CD4-positive, alpha-beta T cell treated with Interleukin-17A for 1 hour (primary cell): ENCODE data around the gene FRK.
"Not testable (repeated sequence)": the region's sequence is repeated elsewhere in the genome, so short reads cannot be mapped to it uniquely, and the experiment has no call there.

Experiments used
- DNase-seq: peaks from one replicate; pipeline ENCODE4 v3.0.0-alpha.2; 2020

The FRK gene

GRCh38 chr6:116073765-116074440 lies 13.2 kb upstream of the FRK start:
- no peak for DNase-seq

- no peak for DNase-seq
Measured at GRCh38 chr6:116072368-116072767, 11.7 kb upstream of the FRK start.

GRCh38 chr6:116070616-116071389 lies 10.1 kb upstream of the FRK start:
- no peak for DNase-seq

GRCh38 chr6:116070101-116070500 lies 9.4 kb upstream of the FRK start:
- no peak for DNase-seq

GRCh38 chr6:116066789-116067188 lies 6.1 kb upstream of the FRK start:
- no peak for DNase-seq

GRCh38 chr6:116064666-116065065 lies 4.0 kb upstream of the FRK start:
- no peak for DNase-seq

GRCh38 chr6:116062496-116062895 lies 1.8 kb upstream of the FRK start:
- DNase-seq, result no peak

- DNase-seq, result no peak
Measured at GRCh38 chr6:116059713-116060571, 749 bp downstream of the FRK start.

- no peak for DNase-seq
Measured at GRCh38 chr6:116057766-116058165, 2.9 kb downstream of the FRK start.

GRCh38 chr6:116055513-116055912 lies 5.2 kb downstream of the FRK start:
- DNase-seq, result no peak

GRCh38 chr6:116051244-116051643 lies 9.4 kb downstream of the FRK start:
- no peak for DNase-seq

- no peak for DNase-seq
Measured at GRCh38 chr6:116050737-116051136, 10.0 kb downstream of the FRK start.

- DNase-seq, result no peak
Measured at GRCh38 chr6:116049321-116049720, 11.4 kb downstream of the FRK start.

- no peak for DNase-seq
Measured at GRCh38 chr6:116047173-116047933, 13.3 kb downstream of the FRK start.

- no peak for DNase-seq
Measured at GRCh38 chr6:116046737-116047136, 14.0 kb downstream of the FRK start.

GRCh38 chr6:116046272-116046671 lies 14.4 kb downstream of the FRK start:
- not testable (repeated sequence) for DNase-seq

- DNase-seq, result no peak
Measured at GRCh38 chr6:116041934-116042333, 18.8 kb downstream of the FRK start.

- DNase-seq, result no peak
Measured at GRCh38 chr6:116040993-116041392, 19.7 kb downstream of the FRK start.

- no peak for DNase-seq
Measured at GRCh38 chr6:116036885-116037284, 23.8 kb downstream of the FRK start.

GRCh38 chr6:116036075-116036773 lies 24.5 kb downstream of the FRK start:
- no peak for DNase-seq

GRCh38 chr6:116035616-116036015 lies 25.1 kb downstream of the FRK start:
- DNase-seq, result no peak

GRCh38 chr6:116034327-116034726 lies 26.4 kb downstream of the FRK start:
- DNase-seq, result no peak
